HepG2 (cell line): Measurements from ENCODE around the gene NAP1L2. TPM values are rescaled to one million over a fixed set of nuclear protein-coding genes. Genes with fewer than 3 reads are reported as not detected.
A peak's percentile ranks its signal among the peaks of the same experiment; 100 is the strongest.

ENCODE experiments used
- ATAC-seq: fragments of 200-7000 bp; cut with Tn5 transposase; 3 replicates; pipeline ENCODE4 v1.9.1; 2020; ENCODE audit warnings: mild to moderate bottlenecking, moderate library complexity
- Bru-seq: library from RNA; stranded (reverse); fragments of 400-500 nt; gene quantifications from one replicate; lab custom pipeline; 2021; lab: Mats Ljungman, UMichigan
- BruChase-seq, 2 experiments: library from RNA; stranded (reverse); fragments of 400-500 nt; gene quantifications; one replicate each; lab custom pipeline; 2021; lab: Mats Ljungman, UMichigan
- BruUV-seq: library from RNA; stranded (reverse); fragments of 400-500 nt; replicated peaks from 2 replicates; lab custom pipeline; 2021; lab: Mats Ljungman, UMichigan
- CTCF ChIA-PET: fragments of 300-600 bp; formaldehyde crosslinking; extraction: SDS; loops from one replicate; lab custom pipeline; 2021; ENCODE audit warnings: low total read pairs, inconsistent platforms, low intra/inter-chr PET ratio; lab: Yijun Ruan, JAX
- POLR2A ChIA-PET: fragments of 350-600 bp; sonication (Branson Sonifier 250); formaldehyde crosslinking; loops from one replicate; lab custom pipeline; 2020; ENCODE audit warnings: antibody characterized with exemption, inconsistent platforms; lab: Yijun Ruan, JAX
- DNase-seq: peaks from one replicate; pipeline ENCODE4 v3.0.0-alpha.2; 2015; ENCODE audit warnings: low spot score
- FAIRE-seq: peaks from 3 replicates; lab custom pipeline; 2011; peaks lifted over from hg19 to GRCh38; lab: Jason Lieb, UNC
- H2AFZ ChIP-seq: one replicate; pipeline ENCODE4 v1.6.1; 2011; ENCODE audit warnings: low read length, inconsistent platforms
- H3K27ac ChIP-seq: fragments of 300-600 bp; 3 replicates; pipeline ENCODE4 v1.8.0; 2011; ENCODE audit warnings: mixed run types, mild to moderate bottlenecking, mixed read lengths, low read length, inconsistent platforms; ENCODE audit not compliant: insufficient read depth; ENCODE audit errors: extremely low read length
- H3K27me3 ChIP-seq, 2 experiments: fragments of 200-600 bp in 1 of 2; 2 replicates in 1 of 2; 3 replicates in 1 of 2; pipeline versions ENCODE4 v1.6.0 to v1.8.0; 2011; ENCODE audit warnings: low read length in 2 of 2, mild to moderate bottlenecking in 2 of 2, moderate library complexity in 2 of 2, inconsistent platforms in 1 of 2; ENCODE audit not compliant: insufficient read depth in 2 of 2, control insufficient read depth in 1 of 2
- H3K36me3 ChIP-seq, 2 experiments: fragments of 200-600 bp in 1 of 2; replicated peaks in 1 of 2; 2 replicates in 1 of 2; 3 replicates in 1 of 2; pipeline versions ENCODE4 v1.5.1 to v1.8.0; 2011; ENCODE audit warnings: low read length in 2 of 2, inconsistent platforms in 1 of 2; ENCODE audit not compliant: insufficient read depth in 2 of 2, control insufficient read depth in 1 of 2
- H3K4me1 ChIP-seq: 2 replicates; pipeline ENCODE4 v1.5.1; 2012; ENCODE audit warnings: low read length, inconsistent platforms; ENCODE audit not compliant: insufficient read depth
- H3K4me2 ChIP-seq: 2 replicates; pipeline ENCODE4 v1.6.0; 2011; ENCODE audit warnings: low read depth, low read length, inconsistent platforms
- H3K4me3 ChIP-seq, 3 experiments: fragments of 200-600 bp in 1 of 3; sonication (generic), shearing (Covaris generic) in 1 of 3; replicated peaks in 1 of 3; 2 replicates each; pipeline ENCODE4 v1.5.1; 2011 to 2016; ENCODE audit warnings: low read length in 3 of 3, inconsistent platforms in 2 of 3, low read depth in 2 of 3, mild to moderate bottlenecking in 2 of 3, control low read depth in 1 of 3, mixed read lengths in 1 of 3; ENCODE audit not compliant: insufficient read depth in 1 of 3
- H3K79me2 ChIP-seq: one replicate; pipeline ENCODE4 v1.6.1; 2011; ENCODE audit warnings: low read length, inconsistent platforms; ENCODE audit not compliant: insufficient read depth
- H3K9ac ChIP-seq: 2 replicates; pipeline ENCODE4 v1.6.0; 2011; ENCODE audit warnings: mild to moderate bottlenecking, low read depth, low read length, inconsistent platforms; ENCODE audit not compliant: insufficient read depth
- H3K9me3 ChIP-seq: 2 replicates; pipeline ENCODE4 v1.5.1; 2012; ENCODE audit warnings: mild to moderate bottlenecking, low read length
- H4K20me1 ChIP-seq: 2 replicates; pipeline ENCODE4 v1.6.0; 2011; ENCODE audit warnings: inconsistent platforms, mild to moderate bottlenecking, low read length, moderate library complexity; ENCODE audit not compliant: insufficient read depth
- ELF1 ChIP-seq: sonication (generic); formaldehyde crosslinking; IDR thresholded peaks from 2 replicates; pipeline ENCODE4 v1.4.0; 2020; ENCODE audit warnings: missing genetic modification reagents
- HDAC1 ChIP-seq: sonication (generic); formaldehyde crosslinking; IDR thresholded peaks from 2 replicates; pipeline ENCODE4 v1.5.1; 2020; ENCODE audit warnings: mild to moderate bottlenecking, missing genetic modification reagents
- HNRNPLL ChIP-seq: fragments of 200-400 bp; formaldehyde crosslinking; IDR thresholded peaks from 2 replicates; pipeline ENCODE4 v1.6.1; 2017; ENCODE audit warnings: mild to moderate bottlenecking, low read depth, low read length; ENCODE audit not compliant: poor library complexity, severe bottlenecking
- SMC3 ChIP-seq: IDR thresholded peaks from 2 replicates; pipeline ENCODE4 v1.6.1; 2011; ENCODE audit warnings: low read length, improper control_type of control experiment
- ZNF10 ChIP-seq: sonication (generic); formaldehyde crosslinking; IDR thresholded peaks from 2 replicates; pipeline ENCODE4 v1.4.0; 2020; ENCODE audit warnings: mild to moderate bottlenecking, low read depth, missing genetic modification reagents, borderline replicate concordance
- WGBS: methylation state at CpG from one replicate; pipeline ENCODE4 v1.1.6; 2017; ENCODE audit warnings: low lambda C conversion rate; 5-methylcytosine and 5-hydroxymethylcytosine counted together
- in situ Hi-C: cut with HindIII; loops from 2 replicates; pipeline ENCODE4 v1.10.0; 2017; ENCODE audit warnings: low pct_unique_long_range_greater_than_20kb; ENCODE audit not compliant: extremely low pct_ligation_motif_present
- intact Hi-C: fragments of 100-400 bp; cut with micrococcal nuclease; formaldehyde crosslinking; loops from one replicate; pipeline ENCODE4 v1.10.0; 2022; ENCODE audit not compliant: unreplicated experiment
- long read RNA-seq, 2 experiments: library from RNA in 1 of 2; library from polyadenylated mRNA in 1 of 2; stranded (forward) in 1 of 2; unstranded in 1 of 2; transcript quantifications; one replicate each; pipeline ENCODE4 v2.0.0, GENCODE V29; 2019 to 2022
- polyA minus RNA-seq, 3 experiments: library from RNA; depleted of rRNA, polyadenylated mRNA; stranded (reverse); fragments of >200 nt; gene quantifications; 2 replicates each; pipeline ENCODE4 v1.2.3, GENCODE V29; 2011; ENCODE audit warnings: low replicate concordance in 1 of 3
- polyA plus RNA-seq, 8 experiments: library from polyadenylated mRNA; depleted of rRNA in 3 of 8; stranded (reverse) in 7 of 8; unstranded in 1 of 8; fragments of >200 nt; fragmentation: Illumina TruSeq in 4 of 8; extraction: Trizol in 4 of 8; gene quantifications; 2 replicates each; pipeline versions ENCODE4 v1.2.1 to v1.2.3, GENCODE V29; 2011 to 2016; ENCODE audit warnings: low read depth in 4 of 8, missing spikeins in 1 of 8, mixed read lengths in 1 of 8; ENCODE audit not compliant: insufficient read depth in 1 of 8
- total RNA-seq, 5 experiments: library from RNA; depleted of rRNA; stranded (reverse); fragments of >200 nt; fragmentation: Illumina TruSeq; extraction: Trizol; gene quantifications; 2 replicates each; pipeline ENCODE4 v1.2.3, GENCODE V29; 2016; ENCODE audit warnings: low read depth in 1 of 5

The NAP1L2 gene, protein sequence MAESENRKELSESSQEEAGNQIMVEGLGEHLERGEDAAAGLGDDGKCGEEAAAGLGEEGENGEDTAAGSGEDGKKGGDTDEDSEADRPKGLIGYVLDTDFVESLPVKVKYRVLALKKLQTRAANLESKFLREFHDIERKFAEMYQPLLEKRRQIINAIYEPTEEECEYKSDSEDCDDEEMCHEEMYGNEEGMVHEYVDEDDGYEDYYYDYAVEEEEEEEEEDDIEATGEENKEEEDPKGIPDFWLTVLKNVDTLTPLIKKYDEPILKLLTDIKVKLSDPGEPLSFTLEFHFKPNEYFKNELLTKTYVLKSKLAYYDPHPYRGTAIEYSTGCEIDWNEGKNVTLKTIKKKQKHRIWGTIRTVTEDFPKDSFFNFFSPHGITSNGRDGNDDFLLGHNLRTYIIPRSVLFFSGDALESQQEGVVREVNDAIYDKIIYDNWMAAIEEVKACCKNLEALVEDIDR
- total RNA-seq (2016; rRNA removed; fragmentation: Illumina TruSeq; extraction: Trizol) (0.07 TPM in 1 of 2 replicates, not detected in the other), polyA plus RNA-seq (2011; rRNA removed) (not detected in 2 replicates), polyA minus RNA-seq (2011; rRNA and poly(A)+ RNA removed; ENCODE audit: low replicate concordance) (not detected in 2 replicates), Bru-seq, nascent RNA (not detected), BruChase-seq, experiment 1, labeled RNA remaining after a 6-hour chase (percentile 18 among the genes with signal in this experiment), BruChase-seq, experiment 2, labeled RNA remaining after a 2-hour chase (percentile 22 among the genes with signal in this experiment)
- not detected in 2 replicates for total RNA-seq (2016; cell fraction: cytosol; rRNA removed; fragmentation: Illumina TruSeq; extraction: Trizol; ENCODE audit: low read depth)
- 0.06 TPM in 1 of 2 replicates, not detected in the other for total RNA-seq (2016; cell fraction: insoluble cytoplasmic fraction; rRNA removed; fragmentation: Illumina TruSeq; extraction: Trizol)
- not detected in 2 replicates for total RNA-seq (2016; cell fraction: membrane; rRNA removed; fragmentation: Illumina TruSeq; extraction: Trizol)
- total RNA-seq (2016; cell fraction: nucleus; rRNA removed; fragmentation: Illumina TruSeq; extraction: Trizol) = not detected in 2 replicates
- polyA plus RNA-seq (2011; cell fraction: cytosol; rRNA removed) = 0.03 TPM in 1 of 2 replicates, not detected in the other
- not detected in 2 replicates for polyA plus RNA-seq (2011; cell fraction: nucleus; rRNA removed)
- polyA plus RNA-seq (2012) = not detected in 2 replicates
- not detected in 2 replicates for polyA plus RNA-seq (2016; cell fraction: cytosol; fragmentation: Illumina TruSeq; extraction: Trizol; ENCODE audit: low read depth)
- polyA plus RNA-seq (2016; cell fraction: insoluble cytoplasmic fraction; fragmentation: Illumina TruSeq; extraction: Trizol; ENCODE audit: low read depth) = 0.11 TPM in 1 of 2 replicates, not detected in the other
- polyA plus RNA-seq (2016; cell fraction: membrane; fragmentation: Illumina TruSeq; extraction: Trizol; ENCODE audit: low read depth) = not detected in 2 replicates
- polyA plus RNA-seq (2016; cell fraction: nucleus; fragmentation: Illumina TruSeq; extraction: Trizol; ENCODE audit: insufficient read depth, low read depth) = not detected in 2 replicates
- polyA minus RNA-seq (2011; cell fraction: cytosol; rRNA and poly(A)+ RNA removed) = not detected in 2 replicates
- not detected in 2 replicates for polyA minus RNA-seq (2011; cell fraction: nucleus; rRNA and poly(A)+ RNA removed)
- long read RNA-seq, experiment 1 = 0 reads
- long read RNA-seq, experiment 2 = 0 reads

DNA sequence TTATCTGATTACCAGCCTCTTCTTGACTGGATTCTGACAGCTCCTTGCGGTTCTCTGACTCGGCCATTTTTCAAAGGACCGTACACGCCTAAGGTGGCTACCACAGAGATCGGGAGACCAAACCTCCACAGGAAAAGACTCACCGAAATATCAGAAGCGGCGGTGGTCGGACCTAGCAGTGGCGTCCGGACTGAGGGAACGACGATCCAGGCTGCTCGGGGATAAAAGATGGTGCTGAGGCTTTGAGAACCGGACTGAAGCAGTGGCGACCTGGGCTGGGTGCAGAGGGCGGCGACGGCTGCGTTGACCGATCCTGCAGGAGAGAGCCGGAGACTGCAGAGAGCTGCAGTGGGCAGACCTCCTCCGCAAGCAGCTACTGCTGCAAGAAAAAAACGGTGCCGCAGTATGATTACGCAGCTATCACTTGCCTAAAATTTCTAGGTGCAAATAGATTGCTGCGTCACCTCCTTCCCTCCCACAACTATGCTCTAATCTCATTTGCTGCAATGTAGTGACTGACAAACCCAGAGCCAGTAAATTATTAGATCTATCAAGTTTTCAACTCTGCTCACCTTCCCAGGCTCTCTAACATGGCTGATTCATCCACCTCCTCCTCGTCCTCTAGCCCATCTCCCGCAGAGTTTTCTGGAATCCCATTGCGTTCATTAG is at the start of gene NAP1L2:
Gene NAP1L2 (minus strand): TSS at position 426 of the 669 bp plus-strand sequence. CDS start 359 bp downstream, at position 67.
- no peak within 1 kb of the TSS for H3K9ac ChIP-seq
- TF ChIP-seq ELF1 (CRISPR knock-in tag) (no peak), SMC3 (no peak), HNRNPLL (peak; percentile 51), HDAC1 (CRISPR knock-in tag) (no peak), ZNF10 (CRISPR knock-in tag) (no peak)
- H4K20me1 ChIP-seq = no peaks in the 10 kb centered on the region
- H3K27me3 ChIP-seq = no peaks in the 10 kb centered on the region; a peak in 1 of 5 replicates
- in situ Hi-C loops = no loop called here
- no peak for FAIRE-seq
- ATAC-seq = peak; percentile 92
- H3K79me2 ChIP-seq = no peaks in the 10 kb centered on the region
- no peaks in the 10 kb centered on the region for H3K9me3 ChIP-seq
- no peak within 1 kb of the TSS for H3K27ac ChIP-seq
- POLR2A ChIA-PET = no interaction called here
- no TSS peak for BruUV-seq
- H2AFZ ChIP-seq = no peak within 1 kb of the TSS
- intact Hi-C loops = no loop called here
- H3K36me3 ChIP-seq = no peaks in the 10 kb centered on the region
- WGBS = 10% methylated on average over 10 of the region's 30 CpGs
- CTCF ChIA-PET = no interaction called here
- peak within 1 kb of the TSS; percentile 7 to 50 (median 16); a peak in 4 of 6 replicates for H3K4me3 ChIP-seq
- no peak for DNase-seq
- H3K4me2 ChIP-seq = peak within 1 kb of the TSS; percentile 34
- no peaks in the 10 kb centered on the region for H3K4me1 ChIP-seq
